K562 (cell line): ENCODE results near the gene MYMX. TPM values are rescaled to one million over a fixed set of nuclear protein-coding genes. Genes with fewer than 3 reads are reported as not detected.

Source experiments
- BMI1 ChIP-seq: fragments of 150-350 bp; IDR thresholded peaks from 2 replicates; pipeline ENCODE4 v1.6.1; 2014; ENCODE audit warnings: low read length
- DDX20 ChIP-seq: fragments of 450-650 bp; IDR thresholded peaks from 2 replicates; pipeline ENCODE4 v1.6.1; 2016; ENCODE audit warnings: missing genetic modification characterization, low read depth, mild to moderate bottlenecking, missing compliant biosample characterization, moderate library complexity
- DMBX1 ChIP-seq: fragments of 250-450 bp; sonication (Bioruptor Pico); IDR thresholded peaks from 2 replicates; pipeline ENCODE4 v1.8.0; 2022; ENCODE audit warnings: inconsistent platforms, mild to moderate bottlenecking, moderate library complexity, borderline replicate concordance
- E2F3 ChIP-seq: fragments of 250-450 bp; sonication (Bioruptor Pico); IDR thresholded peaks from 2 replicates; pipeline ENCODE4 v1.4.0; 2020; ENCODE audit warnings: mild to moderate bottlenecking
- ESRRB ChIP-seq: fragments of 250-450 bp; sonication (Bioruptor Pico); IDR thresholded peaks from 2 replicates; pipeline ENCODE4 v1.5.0; 2020; ENCODE audit warnings: mild to moderate bottlenecking, moderate library complexity, borderline replicate concordance
- FOXJ3 ChIP-seq: sonication (generic); formaldehyde crosslinking; IDR thresholded peaks from 2 replicates; pipeline ENCODE4 v1.4.0; 2020; ENCODE audit warnings: mild to moderate bottlenecking, missing genetic modification reagents
- HDAC3 ChIP-seq: fragments of 450-650 bp; IDR thresholded peaks from 2 replicates; pipeline ENCODE4 v1.6.1; 2018; ENCODE audit warnings: borderline replicate concordance, mild to moderate bottlenecking, moderate library complexity; ENCODE audit not compliant: partially characterized antibody
- HIVEP1 ChIP-seq: fragments of 250-450 bp; sonication (Bioruptor Pico); IDR thresholded peaks from 2 replicates; pipeline ENCODE4 v1.4.0; 2020; ENCODE audit warnings: mild to moderate bottlenecking
- HNRNPH1 ChIP-seq: fragments of 200-400 bp; formaldehyde crosslinking; optimal IDR thresholded peaks from 2 replicates; pipeline ENCODE3; 2017; ENCODE audit warnings: low read depth, mild to moderate bottlenecking, low read length, moderate library complexity
- ID3 ChIP-seq, 2 experiments: fragments of 250-450 bp in 1 of 2; fragments of 450-650 bp in 1 of 2; sonication (Bioruptor Pico) in 1 of 2; IDR thresholded peaks; 2 replicates each; pipeline versions ENCODE4 v1.6.1 to v1.8.0; 2016 to 2021; ENCODE audit warnings: mild to moderate bottlenecking in 2 of 2, moderate library complexity in 2 of 2, missing compliant biosample characterization in 1 of 2, missing genetic modification characterization in 1 of 2
- JUN ChIP-seq, 2 experiments: sonication (generic) in 1 of 2; formaldehyde crosslinking in 1 of 2; IDR thresholded peaks; 2 replicates each; pipeline versions ENCODE4 v1.6.1 to v1.8.0; 2012 to 2022; ENCODE audit warnings: borderline replicate concordance in 2 of 2, mild to moderate bottlenecking in 2 of 2, improper control_type of control experiment in 1 of 2, low read depth in 1 of 2, low read length in 1 of 2, missing genetic modification reagents in 1 of 2
- KDM2B ChIP-seq: fragments of 250-450 bp; sonication (Bioruptor Pico); IDR thresholded peaks from 2 replicates; pipeline ENCODE4 v1.8.0; 2021; ENCODE audit warnings: mild to moderate bottlenecking, moderate library complexity
- MCM2 ChIP-seq: fragments of 450-650 bp; IDR thresholded peaks from 2 replicates; pipeline ENCODE4 v1.6.1; 2017; ENCODE audit warnings: low read depth, mild to moderate bottlenecking
- NCOA2 ChIP-seq, 2 experiments: fragments of 450-650 bp; IDR thresholded peaks; 2 replicates each; pipeline ENCODE4 v1.6.1; 2018; ENCODE audit warnings: mild to moderate bottlenecking in 2 of 2, moderate library complexity in 1 of 2; ENCODE audit not compliant: partially characterized antibody in 2 of 2
- SMAD2 ChIP-seq: fragments of 150-350 bp; IDR thresholded peaks from 2 replicates; pipeline ENCODE4 v1.6.1; 2014; ENCODE audit warnings: low read depth, mild to moderate bottlenecking, low read length
- SMARCE1 ChIP-seq: fragments of 450-650 bp; IDR thresholded peaks from 2 replicates; pipeline ENCODE4 v1.7.1; 2016; ENCODE audit warnings: mild to moderate bottlenecking
- STAT5B ChIP-seq: fragments of 250-450 bp; sonication (Bioruptor Pico); IDR thresholded peaks from 2 replicates; pipeline ENCODE4 v1.8.0; 2021; ENCODE audit warnings: mild to moderate bottlenecking, inconsistent platforms
- TARDBP ChIP-seq: fragments of 450-650 bp; IDR thresholded peaks from 2 replicates; pipeline ENCODE4 v1.6.1; 2016
- UBTF ChIP-seq, 2 experiments: IDR thresholded peaks; 2 replicates each; pipeline ENCODE4 v1.6.1; 2012; ENCODE audit warnings: improper control_type of control experiment in 2 of 2, low read depth in 2 of 2, low read length in 2 of 2, borderline replicate concordance in 1 of 2
- ZKSCAN1 ChIP-seq: fragments of 150-350 bp; IDR thresholded peaks from 2 replicates; pipeline ENCODE4 v1.6.1; 2016; ENCODE audit warnings: low read depth, low read length
- ZNF449 ChIP-seq: fragments of 250-450 bp; sonication (Bioruptor Pico); IDR thresholded peaks from 2 replicates; pipeline ENCODE4 v1.8.0; 2022; ENCODE audit warnings: moderate library complexity, mild to moderate bottlenecking, inconsistent platforms
- ZNF766 ChIP-seq: fragments of 200-800 bp; sonication (Bioruptor generic); conservative IDR thresholded peaks from 2 replicates; pipeline ENCODE4 v1.6.1; 2016; ENCODE audit warnings: missing genetic modification characterization, missing compliant biosample characterization
- ZNF77 ChIP-seq: fragments of 250-450 bp; sonication (Bioruptor Pico); IDR thresholded peaks from 2 replicates; pipeline ENCODE4 v1.5.0; 2020
- ZNF79 ChIP-seq: fragments of 250-450 bp; sonication (Bioruptor Pico); IDR thresholded peaks from 2 replicates; pipeline ENCODE4 v1.4.0; 2020; ENCODE audit warnings: low read depth, mild to moderate bottlenecking, moderate library complexity
- ZZZ3 ChIP-seq: fragments of 450-650 bp; IDR thresholded peaks from 2 replicates; pipeline ENCODE4 v1.6.1; 2016; ENCODE audit warnings: antibody characterized with exemption, mild to moderate bottlenecking, moderate library complexity
- polyA plus RNA-seq, 8 experiments: library from polyadenylated mRNA; depleted of rRNA in 4 of 8; stranded (reverse) in 5 of 8; unstranded in 3 of 8; fragments of >200 nt; fragmentation: Nextera tagmentation in 2 of 8; fragmentation: Illumina TruSeq in 1 of 8; extraction: Ambion mirVana in 2 of 8; extraction: Trizol in 1 of 8; gene quantifications; 2 replicates each; pipeline versions ENCODE4 v1.2.1 to v1.2.3, GENCODE V29; 2011 to 2014; ENCODE audit warnings: inconsistent platforms in 1 of 8, missing spikeins in 1 of 8
- total RNA-seq, 7 experiments: library from RNA; depleted of rRNA in 6 of 7; stranded (reverse); fragments of >200 nt in 6 of 7; fragmentation: Illumina TruSeq in 2 of 7; extraction: Trizol in 2 of 7; gene quantifications; 2 replicates each; pipeline versions ENCODE4 v1.2.1 to v1.2.3, GENCODE V29; 2011 to 2021; ENCODE audit warnings: low replicate concordance in 1 of 7

MYMX gene
- total and polyA plus RNA-seq, 9 of the 15 experiments (the other 6 are each of a cell fraction or from before 2014, with no cell fraction given) = 0.12 TPM; not detected in 8

- no peak for TF ChIP-seq UBTF (IDR thresholded peaks at IDR 0.05; ENCODE audit: borderline replicate concordance in 1 of 2, low read depth in 2 of 2, low read length in 2 of 2)
- TF ChIP-seq ZNF449 (CRISPR knock-in tag) = no peak
- no peak for TF ChIP-seq SMAD2
- no peak for TF ChIP-seq HIVEP1
- no peak for TF ChIP-seq MCM2
- no peak for TF ChIP-seq ESRRB (CRISPR knock-in tag)
- no peak for TF ChIP-seq JUN (IDR thresholded peaks at IDR 0.05; ENCODE audit: borderline replicate concordance, low read depth, low read length)
- TF ChIP-seq JUN (CRISPR knock-in tag; IDR thresholded peaks at IDR 0.05; ENCODE audit: borderline replicate concordance) = no peak
- no peak for TF ChIP-seq DMBX1 (CRISPR knock-in tag)
- no peak for TF ChIP-seq HNRNPH1
- no peak for TF ChIP-seq STAT5B
- TF ChIP-seq DDX20 = no peak
- TF ChIP-seq SMARCE1 = peak; percentile 40
- TF ChIP-seq NCOA2 (IDR thresholded peaks at IDR 0.05; ENCODE audit: partially characterized antibody in 2 of 2) = no peak
- TF ChIP-seq KDM2B (CRISPR knock-in tag) = no peak
- no peak for TF ChIP-seq HDAC3
- no peak for TF ChIP-seq ZKSCAN1
- TF ChIP-seq TARDBP = no peak
- TF ChIP-seq ZNF77 (CRISPR knock-in tag) = no peak
- no peak for TF ChIP-seq ZNF79
- TF ChIP-seq E2F3 (CRISPR knock-in tag) = no peak
- TF ChIP-seq ZNF766 = no peak
- TF ChIP-seq BMI1 = no peak
- no peak for TF ChIP-seq ZZZ3
- no peak for TF ChIP-seq ID3 (CRISPR knock-in tag; IDR thresholded peaks at IDR 0.05)
- TF ChIP-seq ID3 (tag; IDR thresholded peaks at IDR 0.05) = no peak
- no peak for TF ChIP-seq FOXJ3 (CRISPR knock-in tag)
These were observed 9.8 kb downstream of the MYMX start (continued) for GRCh38 chr6:44226368-44227147.
